HS-5 (cell line): ENCODE measurements around the gene B4GALNT3.

Source experiments
- DNase-seq: peaks from one replicate; pipeline ENCODE4 v3.0.0-alpha.2; 2012; ENCODE audit warnings: low read depth

The B4GALNT3 gene

GRCh38 chr12:559906-560455, 100.2 kb downstream of the B4GALNT3 start:
- DNase-seq, result no peak

- no peak for DNase-seq
Observed at GRCh38 chr12:560691-561390, 101.1 kb downstream of the B4GALNT3 start.

GRCh38 chr12:561391-561705, 101.6 kb downstream of the B4GALNT3 start:
- DNase-seq, result no peak

- DNase-seq, result no peak
Observed at GRCh38 chr12:561908-562593, 102.3 kb downstream of the B4GALNT3 start.

- DNase-seq, result no peak
Observed at GRCh38 chr12:562634-563033, 102.9 kb downstream of the B4GALNT3 start.

- DNase-seq, result no peak
Observed at GRCh38 chr12:563250-563781, 103.6 kb downstream of the B4GALNT3 start.

GRCh38 chr12:563787-564298, 104.1 kb downstream of the B4GALNT3 start:
- no peak for DNase-seq

GRCh38 chr12:565161-565560, 105.4 kb downstream of the B4GALNT3 start:
- no peak for DNase-seq

- no peak for DNase-seq
Observed at GRCh38 chr12:565589-566105, 105.9 kb downstream of the B4GALNT3 start.

- DNase-seq, result no peak
Observed at GRCh38 chr12:568486-568885, 108.7 kb downstream of the B4GALNT3 start.

- DNase-seq, result no peak
Observed at GRCh38 chr12:569091-569676, 109.4 kb downstream of the B4GALNT3 start.

- no peak for DNase-seq
Observed at GRCh38 chr12:569803-570434, 110.2 kb downstream of the B4GALNT3 start.

- DNase-seq, result peak; percentile 69
Observed at GRCh38 chr12:570435-570920, 110.7 kb downstream of the B4GALNT3 start.

GRCh38 chr12:570921-571794, 111.4 kb downstream of the B4GALNT3 start:
- no peak for DNase-seq

- DNase-seq, result no peak
Observed at GRCh38 chr12:571795-572531, 112.2 kb downstream of the B4GALNT3 start.

- DNase-seq, result no peak
Observed at GRCh38 chr12:572532-572899, 112.8 kb downstream of the B4GALNT3 start.

- DNase-seq, result no peak
Observed at GRCh38 chr12:573232-573631, 113.5 kb downstream of the B4GALNT3 start.

GRCh38 chr12:574475-575128, 114.9 kb downstream of the B4GALNT3 start:
- no peak for DNase-seq

- DNase-seq, result no peak
Observed at GRCh38 chr12:575129-575502, 115.4 kb downstream of the B4GALNT3 start.
